Liver (tissue), 9 donors: ENCODE data around the gene RETN. TPM values are rescaled to one million over a fixed set of nuclear protein-coding genes. Genes with fewer than 3 reads are reported as not detected.

Experiments
- DNase-seq: peaks from one replicate; pipeline ENCODE4 v3.0.0-alpha.2; 2017; ENCODE audit warnings: low spot score
- H3K27ac ChIP-seq, 2 donors: one replicate each; pipeline ENCODE4 v1.7.0; 2013; ENCODE audit warnings: inconsistent platforms in 2 of 2, low read length in 2 of 2, control low read depth in 1 of 2, low read depth in 1 of 2, mild to moderate bottlenecking in 1 of 2
- H3K27me3 ChIP-seq, 4 donors: one replicate each; pipeline versions ENCODE4 v1.6.1 to v1.7.0; 2013; ENCODE audit warnings: low read length in 3 of 4, inconsistent platforms in 1 of 4, mild to moderate bottlenecking in 1 of 4, moderate library complexity in 1 of 4; ENCODE audit not compliant: control insufficient read depth in 4 of 4, insufficient read depth in 4 of 4
- H3K36me3 ChIP-seq, 4 donors: one replicate each; pipeline versions ENCODE4 v1.6.1 to v1.7.0; 2013; ENCODE audit warnings: low read length in 3 of 4, mild to moderate bottlenecking in 3 of 4, low read depth in 1 of 4, moderate library complexity in 1 of 4; ENCODE audit not compliant: control insufficient read depth in 4 of 4, insufficient read depth in 3 of 4
- H3K4me1 ChIP-seq, 4 donors: one replicate each; pipeline versions ENCODE4 v1.6.1 to v1.7.0; 2013; ENCODE audit warnings: low read length in 3 of 4, mild to moderate bottlenecking in 3 of 4, moderate library complexity in 1 of 4; ENCODE audit not compliant: control insufficient read depth in 4 of 4, insufficient read depth in 4 of 4
- H3K4me3 ChIP-seq, 3 donors: one replicate each; pipeline versions ENCODE4 v1.6.1 to v1.7.0; 2013; ENCODE audit warnings: low read length in 3 of 3, control low read depth in 1 of 3, low read depth in 1 of 3, mild to moderate bottlenecking in 1 of 3
- H3K9ac ChIP-seq, 2 donors: one replicate each; pipeline ENCODE4 v1.7.0; 2013; ENCODE audit warnings: low read length in 2 of 2, mild to moderate bottlenecking in 2 of 2, moderate library complexity in 2 of 2, control low read depth in 1 of 2, low read depth in 1 of 2
- H3K9me3 ChIP-seq, 4 donors: one replicate each; pipeline versions ENCODE4 v1.6.1 to v1.7.0; 2013; ENCODE audit warnings: low read length in 3 of 4; ENCODE audit not compliant: control insufficient read depth in 4 of 4
- FOXA1 ChIP-seq: IDR thresholded peaks from 2 replicates; pipeline ENCODE4 v1.6.1; 2016; ENCODE audit warnings: antibody characterized with exemption
- FOXA2 ChIP-seq: IDR thresholded peaks from 2 replicates; pipeline ENCODE4 v1.6.1; 2016; ENCODE audit warnings: antibody characterized with exemption
- GABPA ChIP-seq, 2 donors: IDR thresholded peaks in 1 of 2; conservative IDR thresholded peaks in 1 of 2; 2 replicates each; pipeline ENCODE4 v1.6.1; 2016; ENCODE audit warnings: antibody characterized with exemption in 2 of 2, mild to moderate bottlenecking in 1 of 2, moderate library complexity in 1 of 2
- HNF4A ChIP-seq, 2 donors: conservative IDR thresholded peaks; 2 replicates each; pipeline ENCODE4 v1.6.1; 2016; ENCODE audit warnings: antibody characterized with exemption in 2 of 2, mild to moderate bottlenecking in 2 of 2
- HNF4G ChIP-seq: IDR thresholded peaks from 2 replicates; pipeline ENCODE4 v1.6.1; 2016; ENCODE audit warnings: antibody characterized with exemption
- MAX ChIP-seq: IDR thresholded peaks from 2 replicates; pipeline ENCODE4 v1.6.1; 2016; ENCODE audit warnings: antibody characterized with exemption
- NR2F2 ChIP-seq: IDR thresholded peaks from 2 replicates; pipeline ENCODE4 v1.6.1; 2016; ENCODE audit warnings: antibody characterized with exemption
- SP1 ChIP-seq: IDR thresholded peaks from 2 replicates; pipeline ENCODE4 v1.6.1; 2018; ENCODE audit warnings: antibody characterized with exemption, mild to moderate bottlenecking
- TAF1 ChIP-seq: conservative IDR thresholded peaks from 2 replicates; pipeline ENCODE4 v1.6.1; 2016; ENCODE audit warnings: antibody characterized with exemption, mild to moderate bottlenecking
- WGBS: extraction: QIAGEN DNeasy Blood & Tissue Kit; methylation state at CpG from one replicate; pipeline ENCODE4 v1.1.7; 2013; 5-methylcytosine and 5-hydroxymethylcytosine counted together
- polyA plus RNA-seq, 2 donors: library from polyadenylated mRNA; stranded (reverse) in 1 of 2; unstranded in 1 of 2; fragments of 200-250 nt in 1 of 2; fragments of >200 nt in 1 of 2; fragmentation: Nextera tagmentation in 1 of 2; extraction: Ambion mirVana in 1 of 2; gene quantifications; one replicate each; pipeline versions ENCODE4 v1.2.1 to v1.2.3, GENCODE V29; 2013 to 2015
- total RNA-seq, 2 donors: library from RNA; depleted of rRNA; stranded (reverse); fragments of >200 nt; gene quantifications; one replicate each; pipeline ENCODE4 v1.2.3, GENCODE V29; 2014
- TF ChIP-seq, protein P1 (sequence below): IDR thresholded peaks from 2 replicates; pipeline ENCODE4 v1.6.1; 2016; ENCODE audit warnings: antibody characterized with exemption, mild to moderate bottlenecking
- TF ChIP-seq, protein P2 (sequence below): IDR thresholded peaks from 2 replicates; pipeline ENCODE4 v1.6.1; 2016; ENCODE audit warnings: antibody characterized with exemption
- TF ChIP-seq, protein P3 (sequence below): fragments of 150-350 bp; IDR thresholded peaks from 2 replicates; pipeline ENCODE4 v1.5.1; 2017; ENCODE audit warnings: improper control_type of control experiment, low read depth, low read length; ENCODE audit not compliant: missing input control
- donor health status: healthy.
- donor health status: healthy.
- donor health status: healthy.
- donor health status: healthy.
- donor health status: healthy.

Gene RETN
- total and polyA plus RNA-seq, 4 donors = 1.9 to 11.5 TPM; not detected in 2

DNA sequence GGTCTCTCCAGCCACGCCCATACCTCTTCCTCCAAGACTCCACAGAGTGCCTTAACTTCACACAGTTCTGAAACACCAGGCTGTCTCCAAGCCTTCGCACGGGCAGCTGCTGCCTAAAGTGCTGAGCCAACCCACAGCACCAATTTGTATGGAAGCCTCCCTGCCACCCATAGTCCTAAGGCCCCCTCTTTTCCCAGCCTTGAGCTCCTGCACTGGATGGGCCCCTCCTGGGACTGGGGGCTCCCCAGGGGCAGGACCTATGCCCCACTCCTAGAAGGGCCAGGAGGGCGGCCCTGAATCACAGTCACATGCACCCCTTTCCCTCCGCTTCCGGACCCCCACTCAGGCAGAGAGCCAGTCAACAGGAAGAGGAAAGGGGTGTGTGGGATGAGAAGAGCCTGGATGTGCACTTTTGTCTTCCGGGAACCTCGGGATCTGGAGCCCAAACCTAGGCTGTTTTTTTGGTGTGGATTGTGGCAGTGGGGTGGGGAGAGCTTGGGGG, 38.2 kb downstream of the RETN start:
- WGBS = 72% methylated on average over 8 of the region's 8 CpGs
- DNase-seq = no peak
- H3K27ac ChIP-seq = peak overlapping the region; percentile 34 to 58

GRCh38 chr19:7709932-7710460, 41.1 kb downstream of the RETN start:
- no peaks in the 10 kb centered on the region for H3K36me3 ChIP-seq
- 78% methylated on average over 10 of the region's 10 CpGs for WGBS
- H3K9ac ChIP-seq = no peak overlapping the region
- no peaks in the 10 kb centered on the region for H3K4me1 ChIP-seq
- no peaks in the 10 kb centered on the region for H3K9me3 ChIP-seq
- TF ChIP-seq HNF4G = no peak
- TF ChIP-seq, protein P1, sequence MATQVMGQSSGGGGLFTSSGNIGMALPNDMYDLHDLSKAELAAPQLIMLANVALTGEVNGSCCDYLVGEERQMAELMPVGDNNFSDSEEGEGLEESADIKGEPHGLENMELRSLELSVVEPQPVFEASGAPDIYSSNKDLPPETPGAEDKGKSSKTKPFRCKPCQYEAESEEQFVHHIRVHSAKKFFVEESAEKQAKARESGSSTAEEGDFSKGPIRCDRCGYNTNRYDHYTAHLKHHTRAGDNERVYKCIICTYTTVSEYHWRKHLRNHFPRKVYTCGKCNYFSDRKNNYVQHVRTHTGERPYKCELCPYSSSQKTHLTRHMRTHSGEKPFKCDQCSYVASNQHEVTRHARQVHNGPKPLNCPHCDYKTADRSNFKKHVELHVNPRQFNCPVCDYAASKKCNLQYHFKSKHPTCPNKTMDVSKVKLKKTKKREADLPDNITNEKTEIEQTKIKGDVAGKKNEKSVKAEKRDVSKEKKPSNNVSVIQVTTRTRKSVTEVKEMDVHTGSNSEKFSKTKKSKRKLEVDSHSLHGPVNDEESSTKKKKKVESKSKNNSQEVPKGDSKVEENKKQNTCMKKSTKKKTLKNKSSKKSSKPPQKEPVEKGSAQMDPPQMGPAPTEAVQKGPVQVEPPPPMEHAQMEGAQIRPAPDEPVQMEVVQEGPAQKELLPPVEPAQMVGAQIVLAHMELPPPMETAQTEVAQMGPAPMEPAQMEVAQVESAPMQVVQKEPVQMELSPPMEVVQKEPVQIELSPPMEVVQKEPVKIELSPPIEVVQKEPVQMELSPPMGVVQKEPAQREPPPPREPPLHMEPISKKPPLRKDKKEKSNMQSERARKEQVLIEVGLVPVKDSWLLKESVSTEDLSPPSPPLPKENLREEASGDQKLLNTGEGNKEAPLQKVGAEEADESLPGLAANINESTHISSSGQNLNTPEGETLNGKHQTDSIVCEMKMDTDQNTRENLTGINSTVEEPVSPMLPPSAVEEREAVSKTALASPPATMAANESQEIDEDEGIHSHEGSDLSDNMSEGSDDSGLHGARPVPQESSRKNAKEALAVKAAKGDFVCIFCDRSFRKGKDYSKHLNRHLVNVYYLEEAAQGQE = no peak
- TF ChIP-seq, protein P2, sequence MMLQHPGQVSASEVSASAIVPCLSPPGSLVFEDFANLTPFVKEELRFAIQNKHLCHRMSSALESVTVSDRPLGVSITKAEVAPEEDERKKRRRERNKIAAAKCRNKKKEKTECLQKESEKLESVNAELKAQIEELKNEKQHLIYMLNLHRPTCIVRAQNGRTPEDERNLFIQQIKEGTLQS = no peak
- TF ChIP-seq, protein P3, sequence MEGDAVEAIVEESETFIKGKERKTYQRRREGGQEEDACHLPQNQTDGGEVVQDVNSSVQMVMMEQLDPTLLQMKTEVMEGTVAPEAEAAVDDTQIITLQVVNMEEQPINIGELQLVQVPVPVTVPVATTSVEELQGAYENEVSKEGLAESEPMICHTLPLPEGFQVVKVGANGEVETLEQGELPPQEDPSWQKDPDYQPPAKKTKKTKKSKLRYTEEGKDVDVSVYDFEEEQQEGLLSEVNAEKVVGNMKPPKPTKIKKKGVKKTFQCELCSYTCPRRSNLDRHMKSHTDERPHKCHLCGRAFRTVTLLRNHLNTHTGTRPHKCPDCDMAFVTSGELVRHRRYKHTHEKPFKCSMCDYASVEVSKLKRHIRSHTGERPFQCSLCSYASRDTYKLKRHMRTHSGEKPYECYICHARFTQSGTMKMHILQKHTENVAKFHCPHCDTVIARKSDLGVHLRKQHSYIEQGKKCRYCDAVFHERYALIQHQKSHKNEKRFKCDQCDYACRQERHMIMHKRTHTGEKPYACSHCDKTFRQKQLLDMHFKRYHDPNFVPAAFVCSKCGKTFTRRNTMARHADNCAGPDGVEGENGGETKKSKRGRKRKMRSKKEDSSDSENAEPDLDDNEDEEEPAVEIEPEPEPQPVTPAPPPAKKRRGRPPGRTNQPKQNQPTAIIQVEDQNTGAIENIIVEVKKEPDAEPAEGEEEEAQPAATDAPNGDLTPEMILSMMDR = no peak
- no peak for TF ChIP-seq HNF4A (conservative IDR thresholded peaks at IDR 0.05)
- TF ChIP-seq MAX = no peak
- TF ChIP-seq FOXA2 = no peak
- no peak for TF ChIP-seq NR2F2
- TF ChIP-seq FOXA1 = no peak
- no peak for TF ChIP-seq TAF1
- H3K27ac ChIP-seq = no peak overlapping the region
- no peak overlapping the region for H3K4me3 ChIP-seq
- no peaks in the 10 kb centered on the region for H3K27me3 ChIP-seq
- DNase-seq = no peak

More for the DNA sequence above, 38.2 kb downstream of the RETN start:
- no peaks in the 10 kb centered on the region for H3K36me3 ChIP-seq
- no peaks in the 10 kb centered on the region for H3K27me3 ChIP-seq
- H3K4me3 ChIP-seq = no peak overlapping the region
- TF ChIP-seq SP1 (no peak), FOXA2 (no peak), GABPA (IDR thresholded peaks at IDR 0.05 in 1 of 2, conservative IDR thresholded peaks at IDR 0.05 in 1 of 2) (no peak), HNF4G (no peak), TAF1 (no peak), HNF4A (conservative IDR thresholded peaks at IDR 0.05) (no peak)
- TF ChIP-seq, protein P1 = no peak
- no peaks in the 10 kb centered on the region for H3K9me3 ChIP-seq
- H3K4me1 ChIP-seq = no peaks in the 10 kb centered on the region
- H3K9ac ChIP-seq = no peak overlapping the region
